Glutamatergic neuron (in vitro differentiated cells): ENCODE results near the gene MORF4L2. TPM values are rescaled to one million over a fixed set of nuclear protein-coding genes. Genes with fewer than 3 reads are reported as not detected.
A peak's percentile ranks its signal among the peaks of the same experiment; 100 is the strongest.
"Not testable (repeated sequence)": the region's sequence is repeated elsewhere in the genome, so short reads cannot be mapped to it uniquely, and the experiment has no call there.

Experiments
- DNase-seq: peaks from one replicate; pipeline ENCODE4 v3.0.0; 2022
- H3K27ac Mint-ChIP-seq: one replicate; pipeline ENCODE4 v1.8.0; 2020; ENCODE audit warnings: mild to moderate bottlenecking, mixed read lengths, inconsistent platforms; ENCODE audit not compliant: unreplicated experiment
- H3K27me3 Mint-ChIP-seq: one replicate; pipeline ENCODE4 v1.8.0; 2020; ENCODE audit warnings: mild to moderate bottlenecking, moderate library complexity, mixed read lengths, inconsistent platforms; ENCODE audit not compliant: unreplicated experiment
- H3K36me3 Mint-ChIP-seq: one replicate; pipeline ENCODE4 v1.8.0; 2020; ENCODE audit warnings: mild to moderate bottlenecking, mixed read lengths, inconsistent platforms; ENCODE audit not compliant: unreplicated experiment
- H3K4me1 Mint-ChIP-seq: one replicate; pipeline ENCODE4 v1.8.0; 2020; ENCODE audit warnings: mild to moderate bottlenecking, low read depth, mixed read lengths, inconsistent platforms; ENCODE audit not compliant: unreplicated experiment
- H3K4me3 Mint-ChIP-seq: one replicate; pipeline ENCODE4 v1.8.0; 2020; ENCODE audit warnings: mild to moderate bottlenecking, mixed read lengths, inconsistent platforms; ENCODE audit not compliant: unreplicated experiment
- H3K9me3 Mint-ChIP-seq: one replicate; pipeline ENCODE4 v1.8.0; 2020; ENCODE audit warnings: mild to moderate bottlenecking, moderate library complexity, mixed read lengths, inconsistent platforms; ENCODE audit not compliant: unreplicated experiment
- CTCF ChIP-seq: fragments of 200-600 bp; sonication (generic); IDR thresholded peaks from one replicate; pipeline ENCODE4 v1.5.0; 2021; ENCODE audit not compliant: partially characterized antibody, unreplicated experiment
- total RNA-seq: library from RNA; stranded (reverse); fragmentation: NEBNext Ultra II Directional; extraction: Animal tissue kit (Norgen Biotek cat#: 25700); gene quantifications from one replicate; pipeline ENCODE4 v1.2.1, GENCODE V29; 2021; ENCODE audit not compliant: unreplicated experiment

The MORF4L2 gene
- total RNA-seq, 1 donor from 2014 or later: 409 TPM

- H3K4me1 Mint-ChIP-seq: no peaks in the 10 kb centered on the region
- H3K36me3 Mint-ChIP-seq: no peaks in the 10 kb centered on the region
- H3K9me3 Mint-ChIP-seq: no peaks in the 10 kb centered on the region
- H3K4me3 Mint-ChIP-seq: no peak overlapping the region
- no peak for DNase-seq
- no peak for TF ChIP-seq CTCF
- H3K27ac Mint-ChIP-seq: no peak overlapping the region
- H3K27me3 Mint-ChIP-seq: no peaks in the 10 kb centered on the region
These were observed 16.8 kb downstream of the MORF4L2 start for GRCh38 chrX:103669745-103670144.

GRCh38 chrX:103666202-103667107 is 20.0 kb downstream of the MORF4L2 start:
- H3K4me3 Mint-ChIP-seq: no peak overlapping the region
- no peaks in the 10 kb centered on the region for H3K36me3 Mint-ChIP-seq
- H3K27ac Mint-ChIP-seq: no peak overlapping the region
- H3K27me3 Mint-ChIP-seq: no peaks in the 10 kb centered on the region
- DNase-seq: no peak
- no peaks in the 10 kb centered on the region for H3K9me3 Mint-ChIP-seq
- H3K4me1 Mint-ChIP-seq: peaks cover 2% of the 10 kb centered on the region
- TF ChIP-seq CTCF: no peak

- no peaks in the 10 kb centered on the region for H3K27me3 Mint-ChIP-seq
- no peak for TF ChIP-seq CTCF
- H3K4me1 Mint-ChIP-seq: peaks cover 2% of the 10 kb centered on the region
- peak overlapping the region; percentile 59 for H3K27ac Mint-ChIP-seq
- H3K36me3 Mint-ChIP-seq: no peaks in the 10 kb centered on the region
- peaks cover 2% of the 10 kb centered on the region for H3K9me3 Mint-ChIP-seq
- DNase-seq: peak; percentile 11
- peak overlapping the region; percentile 87 for H3K4me3 Mint-ChIP-seq
These were observed 22.3 kb downstream of the MORF4L2 start for GRCh38 chrX:103663981-103664762.

GRCh38 chrX:103659460-103659859 is 27.0 kb downstream of the MORF4L2 start:
- not testable (repeated sequence) for DNase-seq, H3K4me3 Mint-ChIP-seq, H3K4me1 Mint-ChIP-seq, H3K27me3 Mint-ChIP-seq, H3K36me3 Mint-ChIP-seq, H3K27ac Mint-ChIP-seq, H3K9me3 Mint-ChIP-seq

- H3K4me1 Mint-ChIP-seq: no peaks in the 10 kb centered on the region
- no peak for DNase-seq
- H3K4me3 Mint-ChIP-seq: no peak overlapping the region
- peaks cover 2% of the 10 kb centered on the region for H3K9me3 Mint-ChIP-seq
- no peaks in the 10 kb centered on the region for H3K27me3 Mint-ChIP-seq
- no peak for TF ChIP-seq CTCF
- H3K36me3 Mint-ChIP-seq: no peaks in the 10 kb centered on the region
- no peak overlapping the region for H3K27ac Mint-ChIP-seq
These were observed 27.6 kb downstream of the MORF4L2 start for GRCh38 chrX:103658681-103659433.

DNA sequence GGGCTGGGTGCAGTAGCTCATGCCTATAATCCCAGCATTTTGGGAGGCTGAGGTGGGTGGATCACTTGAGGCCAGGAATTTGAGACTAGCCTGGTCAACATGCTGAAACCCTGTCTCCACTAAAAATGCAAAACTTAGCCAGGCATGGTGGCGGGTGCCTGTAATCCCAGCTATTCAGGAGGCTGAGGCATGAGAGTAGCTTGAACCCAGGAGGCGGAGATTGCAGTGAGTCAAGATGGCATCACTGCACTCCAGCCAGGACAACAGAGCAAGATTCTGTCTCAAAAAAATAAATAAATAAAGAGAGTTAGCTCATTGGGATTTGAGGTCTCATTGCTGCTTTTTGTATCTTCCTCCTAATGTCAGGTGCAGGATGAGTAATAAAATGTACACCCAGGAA is 29.4 kb downstream of the MORF4L2 start:
- H3K36me3 Mint-ChIP-seq, H3K9me3 Mint-ChIP-seq, H3K27ac Mint-ChIP-seq, H3K27me3 Mint-ChIP-seq, H3K4me1 Mint-ChIP-seq, H3K4me3 Mint-ChIP-seq, DNase-seq: not testable (repeated sequence)
